ENCODE measurements around the gene LRFN5. TPM values are rescaled to one million over a fixed set of nuclear protein-coding genes. Genes with fewer than 3 reads are reported as not detected.
A peak's percentile ranks its signal among the peaks of the same experiment; 100 is the strongest.

Gene LRFN5
- total RNA-seq, 1 experiment from 2014 or later: 1.3 TPM

DNA sequence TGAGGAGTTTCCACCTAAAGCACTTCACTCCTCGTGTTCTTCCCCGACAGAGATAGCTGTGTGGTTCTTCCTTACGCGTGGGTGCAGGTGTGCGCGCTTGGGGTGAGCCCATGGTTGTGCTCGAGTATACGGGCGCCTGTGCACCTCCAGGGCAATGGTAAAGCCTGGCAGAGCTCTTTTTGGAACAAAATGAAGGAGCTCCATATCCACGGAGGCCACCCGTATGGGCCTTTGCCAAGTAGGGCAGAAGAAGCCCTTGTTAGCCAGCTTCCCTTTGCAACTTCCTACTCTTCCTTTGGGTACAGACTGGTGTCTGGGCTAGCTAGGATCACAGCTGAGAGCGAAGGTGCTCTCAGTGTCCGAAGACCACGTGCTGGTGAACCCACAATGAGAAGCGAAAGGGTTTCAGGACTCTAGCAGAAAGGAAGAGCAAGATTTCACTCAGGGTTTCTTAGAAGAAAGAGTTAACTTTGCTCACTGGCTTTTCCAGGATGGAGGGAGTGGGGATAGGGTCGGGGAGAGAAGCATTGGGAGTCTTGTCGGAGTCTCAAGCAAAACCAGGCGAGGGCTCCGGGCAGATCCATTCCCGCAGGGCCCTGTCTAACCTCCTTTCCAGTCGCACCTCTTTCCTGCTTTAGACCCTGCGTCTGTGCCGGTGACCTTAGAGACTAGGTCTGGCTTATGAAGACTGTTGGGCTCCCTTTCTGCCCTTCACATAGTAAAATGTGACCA is 960 bp upstream of the LRFN5 start:
- Histone ChIP-seq H3K14ac (ENCODE audit: insufficient read depth, low read length) (peak overlapping the region; percentile 74), H3K79me2 (ENCODE audit: insufficient read depth, low read length) (no peaks in the 10 kb centered on the region), H3K4ac (ENCODE audit: low read depth, low read length) (no peak overlapping the region), H3K9ac (ENCODE audit: extremely low read depth, insufficient read length, low read length) (peak overlapping the region; percentile 57), H2AFZ (ENCODE audit: low read length) (peak overlapping the region; percentile 76), H3K4me2 (ENCODE audit: insufficient read depth, insufficient read length, low read length) (peak overlapping the region; percentile 97), H2BK20ac (ENCODE audit: low read depth, low read length, poor library complexity, severe bottlenecking) (no peak overlapping the region), H3K23me2 (ENCODE audit: insufficient read length, low read depth, low read length, poor library complexity, severe bottlenecking) (peaks cover 49% of the 10 kb centered on the region), H3K9me3 (ENCODE audit: control insufficient read depth, low read depth, low read length) (no peaks in the 10 kb centered on the region), H3K23ac (ENCODE audit: insufficient read length, low read depth, low read length) (no peak overlapping the region), H2AK5ac (ENCODE audit: insufficient read length, low read length) (no peak overlapping the region), H4K5ac (ENCODE audit: insufficient read length, low read depth, low read length) (no peak overlapping the region), H2BK120ac (ENCODE audit: low read depth, low read length, poor library complexity, severe bottlenecking) (no peak overlapping the region), H3K79me1 (ENCODE audit: insufficient read depth, low read depth, low read length, poor library complexity, severe bottlenecking) (no peaks in the 10 kb centered on the region), H3T11ph (ENCODE audit: low read length) (no peak overlapping the region), H3K18ac (ENCODE audit: insufficient read length, low read depth, low read length) (peak overlapping the region; percentile 14), H3K27ac (ENCODE audit: insufficient read length, low read depth, low read length) (no peak overlapping the region), H4K20me1 (ENCODE audit: control insufficient read depth, insufficient read depth, insufficient read length) (no peaks in the 10 kb centered on the region), H3K27me3 (ENCODE audit: insufficient read depth, low read length) (peaks cover 22% of the 10 kb centered on the region), H3K4me1 (ENCODE audit: insufficient read depth, low read length) (no peaks in the 10 kb centered on the region; the same call in 1 of the 2 replicates), H2BK5ac (ENCODE audit: insufficient read length, low read length) (no peak overlapping the region), H3K56ac (ENCODE audit: insufficient read length, low read depth, low read length) (no peak overlapping the region), H4K91ac (ENCODE audit: insufficient read length, low read depth, low read length) (no peak overlapping the region), H4K8ac (replicated peaks; ENCODE audit: insufficient read length, low read depth, low read length) (no peak overlapping the region), H2BK15ac (ENCODE audit: low read depth, low read length) (no peak overlapping the region), H2BK12ac (ENCODE audit: insufficient read length, low read depth, low read length) (no peak overlapping the region)
- Mint-ChIP-seq H3K27ac (peak overlapping the region in 1 of 3 experiments; percentile 44; a peak in 1 of 7 replicates), H3K36me3 (ENCODE audit: insufficient read depth in 1 of 3, low read depth in 3 of 3) (peaks cover 0 to under 1% (median 0%) of the 10 kb centered on the region in 3 experiments; a peak in 1 of 7 replicates), H3K27me3 (ENCODE audit: low read depth) (peaks cover 63% of the 10 kb centered on the region), H3K4me1 (peaks cover 47 to 54% of the 10 kb centered on the region in 2 experiments), H3K9me3 (no peaks in the 10 kb centered on the region; a peak in 1 of 5 replicates), H3K4me3 (peak overlapping the region; percentile 85 to 87)
- TF ChIP-seq, protein P1, sequence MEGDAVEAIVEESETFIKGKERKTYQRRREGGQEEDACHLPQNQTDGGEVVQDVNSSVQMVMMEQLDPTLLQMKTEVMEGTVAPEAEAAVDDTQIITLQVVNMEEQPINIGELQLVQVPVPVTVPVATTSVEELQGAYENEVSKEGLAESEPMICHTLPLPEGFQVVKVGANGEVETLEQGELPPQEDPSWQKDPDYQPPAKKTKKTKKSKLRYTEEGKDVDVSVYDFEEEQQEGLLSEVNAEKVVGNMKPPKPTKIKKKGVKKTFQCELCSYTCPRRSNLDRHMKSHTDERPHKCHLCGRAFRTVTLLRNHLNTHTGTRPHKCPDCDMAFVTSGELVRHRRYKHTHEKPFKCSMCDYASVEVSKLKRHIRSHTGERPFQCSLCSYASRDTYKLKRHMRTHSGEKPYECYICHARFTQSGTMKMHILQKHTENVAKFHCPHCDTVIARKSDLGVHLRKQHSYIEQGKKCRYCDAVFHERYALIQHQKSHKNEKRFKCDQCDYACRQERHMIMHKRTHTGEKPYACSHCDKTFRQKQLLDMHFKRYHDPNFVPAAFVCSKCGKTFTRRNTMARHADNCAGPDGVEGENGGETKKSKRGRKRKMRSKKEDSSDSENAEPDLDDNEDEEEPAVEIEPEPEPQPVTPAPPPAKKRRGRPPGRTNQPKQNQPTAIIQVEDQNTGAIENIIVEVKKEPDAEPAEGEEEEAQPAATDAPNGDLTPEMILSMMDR (conservative IDR thresholded peaks at IDR 0.05): no peak
- no CpG with 5 or more reads among the region's 23 CpGs for WGBS (ENCODE audit: extremely low coverage, insufficient read length, low lambda C conversion rate)
- peak; percentile 78 for DNase-seq
